ENCODE measurements around the gene METTL9. TPM values are rescaled to one million over a fixed set of nuclear protein-coding genes. Genes with fewer than 3 reads are reported as not detected.

METTL9 gene
- total RNA-seq, 1 donor from 2014 or later, result 89.3 TPM

- no peak for DNase-seq (ENCODE audit: low spot score)
Measured at GRCh38 chr16:21703589-21704174, 104.3 kb downstream of the METTL9 start.

- no peak for DNase-seq (ENCODE audit: low spot score)
Measured at GRCh38 chr16:21704266-21704665, 104.9 kb downstream of the METTL9 start.

GRCh38 chr16:21704733-21705132 is 105.4 kb downstream of the METTL9 start:
- DNase-seq (ENCODE audit: low spot score), result no peak

Other genes with a start within 250 kb of the METTL9 start
- 14.7 TPM for gene IGSF6, start 53.0 kb downstream of the METTL9 start, total RNA-seq
- 0.48 TPM for gene OTOA, start 64.4 kb downstream of the METTL9 start, total RNA-seq